ENCODE data around the gene FETUB. TPM values are rescaled to one million over a fixed set of nuclear protein-coding genes. Genes with fewer than 3 reads are reported as not detected.
"Not testable (repeated sequence)": the region's sequence is repeated elsewhere in the genome, so short reads cannot be mapped to it uniquely, and the experiment has no call there.

FETUB gene
- total RNA-seq, 2 donors from 2014 or later = not detected

- WGBS = 89% methylated on average over 2 of the region's 2 CpGs
- H3K4me1 ChIP-seq (replicated peaks) = no peaks in the 10 kb centered on the region
- no peaks in the 10 kb centered on the region for H3K27me3 ChIP-seq (replicated peaks; ENCODE audit: insufficient read depth)
- H3K27ac ChIP-seq = no peak overlapping the region
- no peaks in the 10 kb centered on the region for H3K36me3 ChIP-seq
- intact Hi-C loops (cut with DNase I) = no loop called here
- H3K9me3 ChIP-seq = no peaks in the 10 kb centered on the region
- H3K4me3 ChIP-seq = no peak overlapping the region
- DNase-seq (ENCODE audit: low spot score) = no peak
- TF ChIP-seq POLR2A (IDR thresholded peaks at IDR 0.05) (no peak), POLR2AphosphoS5 (IDR thresholded peaks at IDR 0.05) (no peak)
- TF ChIP-seq, protein P1, sequence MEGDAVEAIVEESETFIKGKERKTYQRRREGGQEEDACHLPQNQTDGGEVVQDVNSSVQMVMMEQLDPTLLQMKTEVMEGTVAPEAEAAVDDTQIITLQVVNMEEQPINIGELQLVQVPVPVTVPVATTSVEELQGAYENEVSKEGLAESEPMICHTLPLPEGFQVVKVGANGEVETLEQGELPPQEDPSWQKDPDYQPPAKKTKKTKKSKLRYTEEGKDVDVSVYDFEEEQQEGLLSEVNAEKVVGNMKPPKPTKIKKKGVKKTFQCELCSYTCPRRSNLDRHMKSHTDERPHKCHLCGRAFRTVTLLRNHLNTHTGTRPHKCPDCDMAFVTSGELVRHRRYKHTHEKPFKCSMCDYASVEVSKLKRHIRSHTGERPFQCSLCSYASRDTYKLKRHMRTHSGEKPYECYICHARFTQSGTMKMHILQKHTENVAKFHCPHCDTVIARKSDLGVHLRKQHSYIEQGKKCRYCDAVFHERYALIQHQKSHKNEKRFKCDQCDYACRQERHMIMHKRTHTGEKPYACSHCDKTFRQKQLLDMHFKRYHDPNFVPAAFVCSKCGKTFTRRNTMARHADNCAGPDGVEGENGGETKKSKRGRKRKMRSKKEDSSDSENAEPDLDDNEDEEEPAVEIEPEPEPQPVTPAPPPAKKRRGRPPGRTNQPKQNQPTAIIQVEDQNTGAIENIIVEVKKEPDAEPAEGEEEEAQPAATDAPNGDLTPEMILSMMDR (IDR thresholded peaks at IDR 0.05) = no peak
Observed at GRCh38 chr3:186696522-186696921, 56.3 kb downstream of the FETUB start.

DNA sequence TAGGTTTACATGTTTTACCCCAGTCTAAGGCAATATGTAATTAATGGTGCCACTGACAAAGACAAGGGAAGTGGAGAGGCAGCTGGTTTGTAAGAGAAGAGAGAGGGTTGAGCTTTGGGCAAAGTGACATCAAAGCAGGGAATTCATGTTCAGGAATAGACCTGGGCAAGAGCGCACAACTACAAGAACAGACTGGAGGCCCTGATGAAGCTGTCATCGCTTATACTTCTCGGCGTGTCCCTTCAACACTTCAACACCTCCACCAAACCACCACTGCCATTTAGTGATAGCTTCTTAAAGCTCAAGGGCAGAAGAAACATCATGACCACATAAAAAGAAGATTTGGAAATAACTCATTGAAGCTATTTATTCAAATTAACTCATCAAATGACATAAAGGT lies 57.3 kb downstream of the FETUB start:
- no peak for TF ChIP-seq POLR2AphosphoS5 (IDR thresholded peaks at IDR 0.05)
- TF ChIP-seq, protein P1 (IDR thresholded peaks at IDR 0.05) = no peak
- TF ChIP-seq POLR2A (IDR thresholded peaks at IDR 0.05) = no peak
- WGBS = 80% methylated on average over 4 of the region's 4 CpGs
- no peaks in the 10 kb centered on the region for H3K9me3 ChIP-seq
- H3K4me3 ChIP-seq = no peak overlapping the region
- no peak overlapping the region for H3K27ac ChIP-seq
- no peaks in the 10 kb centered on the region for H3K4me1 ChIP-seq (replicated peaks)
- intact Hi-C loops (cut with DNase I) = no loop called here
- no peaks in the 10 kb centered on the region for H3K36me3 ChIP-seq
- no peak for DNase-seq (ENCODE audit: low spot score)
- H3K27me3 ChIP-seq (replicated peaks; ENCODE audit: insufficient read depth) = no peaks in the 10 kb centered on the region

GRCh38 chr3:186700267-186700666 lies 60.1 kb downstream of the FETUB start:
- Histone ChIP-seq H3K9me3 (no peaks in the 10 kb centered on the region), H3K27me3 (replicated peaks; ENCODE audit: insufficient read depth) (no peaks in the 10 kb centered on the region), H3K4me1 (replicated peaks) (no peaks in the 10 kb centered on the region), H3K36me3 (no peaks in the 10 kb centered on the region), H3K27ac (no peak overlapping the region), H3K4me3 (no peak overlapping the region)
- no peak for DNase-seq (ENCODE audit: low spot score)
- TF ChIP-seq, protein P1 (IDR thresholded peaks at IDR 0.05) = no peak
- TF ChIP-seq POLR2AphosphoS5 (IDR thresholded peaks at IDR 0.05) = no peak
- no peak for TF ChIP-seq POLR2A (IDR thresholded peaks at IDR 0.05)
- WGBS = 89% methylated on average over 3 of the region's 3 CpGs
- intact Hi-C loops (cut with DNase I) = no loop called here

DNA sequence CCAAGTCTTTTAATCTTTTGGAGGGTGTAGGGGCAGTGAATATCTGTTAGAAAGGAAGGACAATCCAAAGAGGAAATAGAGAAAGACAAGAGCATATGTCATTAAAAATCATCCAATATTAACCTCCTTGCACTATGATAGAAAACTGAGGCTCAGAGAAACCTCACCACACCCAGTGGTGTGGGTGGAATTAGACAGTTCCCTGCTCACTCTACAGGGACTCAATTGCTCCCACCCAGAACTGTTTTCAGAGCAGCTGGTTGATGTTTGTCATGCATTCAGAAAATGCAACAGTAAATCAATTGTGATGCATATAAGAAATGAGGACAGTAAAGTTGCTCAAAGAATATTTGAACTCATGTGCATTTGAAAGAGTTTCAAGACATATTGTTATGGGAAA lies 62.3 kb downstream of the FETUB start:
- H3K27me3 ChIP-seq (replicated peaks; ENCODE audit: insufficient read depth); DNase-seq (ENCODE audit: low spot score); H3K27ac ChIP-seq; H3K4me1 ChIP-seq (replicated peaks); H3K4me3 ChIP-seq; H3K9me3 ChIP-seq; H3K36me3 ChIP-seq; intact Hi-C loops (cut with DNase I): not testable (repeated sequence)

Small RNA genes within 50 kb of the gene (small RNA-seq; reads per million reads assigned to genes)
- 0 reads per million in 2 donors for gene RF00017

Other genes with a start within 250 kb of the FETUB start
- 1 to 10 TPM; 1.0 to 1.1 TPM for gene CRYGS, start 96.0 kb upstream of the FETUB start, total RNA-seq
- 10 to 100 TPM; 10.4 to 26.0 TPM for gene TBCCD1, start 73.1 kb upstream of the FETUB start, total RNA-seq
- 10 to 100 TPM; 34.9 to 42.5 TPM for gene DNAJB11, start 69.7 kb upstream of the FETUB start, total RNA-seq
- not detected for gene AHSG, start 27.3 kb upstream of the FETUB start, total RNA-seq
- gene HRG, start 25.6 kb downstream of the FETUB start, total RNA-seq = not detected
- under 1 TPM in 1 of 2 donors, not detected in 1; 0.91 TPM for gene KNG1, start 77.0 kb downstream of the FETUB start, total RNA-seq
- gene EIF4A2, start 143.2 kb downstream of the FETUB start, total RNA-seq = 100 to 1,000 TPM; 291 to 402 TPM
- 10 to 100 TPM; 13.6 to 17.3 TPM for gene RFC4, start 166.1 kb downstream of the FETUB start, total RNA-seq
- not detected for gene ADIPOQ, start 202.3 kb downstream of the FETUB start, total RNA-seq